Measurements from ENCODE around the gene TRAPPC12.

GRCh38 chr2:3453190-3453999 is 73.9 kb downstream of the TRAPPC12 start:
- no peak for TF ChIP-seq CTCF (IDR thresholded peaks at IDR 0.05)
- no peak for TF ChIP-seq POLR2A (IDR thresholded peaks at IDR 0.05)
- TF ChIP-seq POLR2AphosphoS5 (IDR thresholded peaks at IDR 0.05), result no peak
- no peak for TF ChIP-seq EP300 (IDR thresholded peaks at IDR 0.05; ENCODE audit: low read depth)

Data from transverse colon (tissue), 4 donors.